HepG2 (cell line): ENCODE data around the gene NANOS1. TPM values are rescaled to one million over a fixed set of nuclear protein-coding genes. Genes with fewer than 3 reads are reported as not detected.
A peak's percentile ranks its signal among the peaks of the same experiment; 100 is the strongest.

ENCODE experiments used
- ATAC-seq: fragments of 200-7000 bp; cut with Tn5 transposase; 3 replicates; pipeline ENCODE4 v1.9.1; 2020; ENCODE audit warnings: mild to moderate bottlenecking, moderate library complexity
- BruUV-seq: library from RNA; stranded (reverse); fragments of 400-500 nt; replicated peaks from 2 replicates; lab custom pipeline; 2021; lab: Mats Ljungman, UMichigan
- CTCF ChIA-PET: fragments of 300-600 bp; formaldehyde crosslinking; extraction: SDS; loops from one replicate; lab custom pipeline; 2021; ENCODE audit warnings: low total read pairs, inconsistent platforms, low intra/inter-chr PET ratio; lab: Yijun Ruan, JAX
- POLR2A ChIA-PET: fragments of 350-600 bp; sonication (Branson Sonifier 250); formaldehyde crosslinking; loops from one replicate; lab custom pipeline; 2020; ENCODE audit warnings: antibody characterized with exemption, inconsistent platforms; lab: Yijun Ruan, JAX
- DNase-seq: peaks from one replicate; pipeline ENCODE4 v3.0.0-alpha.2; 2015; ENCODE audit warnings: low spot score
- FAIRE-seq: peaks from 3 replicates; lab custom pipeline; 2011; peaks lifted over from hg19 to GRCh38; lab: Jason Lieb, UNC
- H2AFZ ChIP-seq: one replicate; pipeline ENCODE4 v1.6.1; 2011; ENCODE audit warnings: low read length, inconsistent platforms
- H3K27ac ChIP-seq: fragments of 300-600 bp; 3 replicates; pipeline ENCODE4 v1.8.0; 2011; ENCODE audit warnings: mixed run types, mild to moderate bottlenecking, mixed read lengths, low read length, inconsistent platforms; ENCODE audit not compliant: insufficient read depth; ENCODE audit errors: extremely low read length
- H3K27me3 ChIP-seq, 2 experiments: fragments of 200-600 bp in 1 of 2; 2 replicates in 1 of 2; 3 replicates in 1 of 2; pipeline versions ENCODE4 v1.6.0 to v1.8.0; 2011; ENCODE audit warnings: low read length in 2 of 2, mild to moderate bottlenecking in 2 of 2, moderate library complexity in 2 of 2, inconsistent platforms in 1 of 2; ENCODE audit not compliant: insufficient read depth in 2 of 2, control insufficient read depth in 1 of 2
- H3K36me3 ChIP-seq, 2 experiments: fragments of 200-600 bp in 1 of 2; replicated peaks in 1 of 2; 2 replicates in 1 of 2; 3 replicates in 1 of 2; pipeline versions ENCODE4 v1.5.1 to v1.8.0; 2011; ENCODE audit warnings: low read length in 2 of 2, inconsistent platforms in 1 of 2; ENCODE audit not compliant: insufficient read depth in 2 of 2, control insufficient read depth in 1 of 2
- H3K4me1 ChIP-seq: 2 replicates; pipeline ENCODE4 v1.5.1; 2012; ENCODE audit warnings: low read length, inconsistent platforms; ENCODE audit not compliant: insufficient read depth
- H3K4me2 ChIP-seq: 2 replicates; pipeline ENCODE4 v1.6.0; 2011; ENCODE audit warnings: low read depth, low read length, inconsistent platforms
- H3K4me3 ChIP-seq, 3 experiments: fragments of 200-600 bp in 1 of 3; sonication (generic), shearing (Covaris generic) in 1 of 3; replicated peaks in 1 of 3; 2 replicates each; pipeline ENCODE4 v1.5.1; 2011 to 2016; ENCODE audit warnings: low read length in 3 of 3, inconsistent platforms in 2 of 3, low read depth in 2 of 3, mild to moderate bottlenecking in 2 of 3, control low read depth in 1 of 3, mixed read lengths in 1 of 3; ENCODE audit not compliant: insufficient read depth in 1 of 3
- H3K79me2 ChIP-seq: one replicate; pipeline ENCODE4 v1.6.1; 2011; ENCODE audit warnings: low read length, inconsistent platforms; ENCODE audit not compliant: insufficient read depth
- H3K9ac ChIP-seq: 2 replicates; pipeline ENCODE4 v1.6.0; 2011; ENCODE audit warnings: mild to moderate bottlenecking, low read depth, low read length, inconsistent platforms; ENCODE audit not compliant: insufficient read depth
- H3K9me3 ChIP-seq: 2 replicates; pipeline ENCODE4 v1.5.1; 2012; ENCODE audit warnings: mild to moderate bottlenecking, low read length
- H4K20me1 ChIP-seq: 2 replicates; pipeline ENCODE4 v1.6.0; 2011; ENCODE audit warnings: inconsistent platforms, mild to moderate bottlenecking, low read length, moderate library complexity; ENCODE audit not compliant: insufficient read depth
- GATA4 ChIP-seq: sonication (generic); IDR thresholded peaks from 2 replicates; pipeline ENCODE4 v1.6.1; 2016; ENCODE audit warnings: antibody characterized with exemption, low read depth, borderline replicate concordance
- KLF13 ChIP-seq: sonication (generic); formaldehyde crosslinking; IDR thresholded peaks from 2 replicates; pipeline ENCODE4 v1.4.0; 2020; ENCODE audit warnings: mild to moderate bottlenecking, missing genetic modification reagents
- POLR2G ChIP-seq: fragments of 200-400 bp; formaldehyde crosslinking; IDR thresholded peaks from 2 replicates; pipeline ENCODE4 v1.6.1; 2018; ENCODE audit warnings: mild to moderate bottlenecking, low read depth, low read length, moderate library complexity
- SP5 ChIP-seq: IDR thresholded peaks from 2 replicates; pipeline ENCODE4 v1.6.1; 2016; ENCODE audit warnings: low read depth, borderline replicate concordance
- ZNF709 ChIP-seq: sonication (generic); formaldehyde crosslinking; IDR thresholded peaks from 2 replicates; pipeline ENCODE4 v1.5.0; 2020; ENCODE audit warnings: mild to moderate bottlenecking, missing genetic modification reagents
- ZNF773 ChIP-seq: sonication (generic); formaldehyde crosslinking; IDR thresholded peaks from 2 replicates; pipeline ENCODE4 v1.4.0; 2020; ENCODE audit warnings: missing genetic modification reagents, borderline replicate concordance
- WGBS: methylation state at CpG from one replicate; pipeline ENCODE4 v1.1.6; 2017; ENCODE audit warnings: low lambda C conversion rate; 5-methylcytosine and 5-hydroxymethylcytosine counted together
- in situ Hi-C: cut with HindIII; loops from 2 replicates; pipeline ENCODE4 v1.10.0; 2017; ENCODE audit warnings: low pct_unique_long_range_greater_than_20kb; ENCODE audit not compliant: extremely low pct_ligation_motif_present
- intact Hi-C: fragments of 100-400 bp; cut with micrococcal nuclease; formaldehyde crosslinking; loops from one replicate; pipeline ENCODE4 v1.10.0; 2022; ENCODE audit not compliant: unreplicated experiment
- polyA plus RNA-seq, 8 experiments: library from polyadenylated mRNA; depleted of rRNA in 3 of 8; stranded (reverse) in 7 of 8; unstranded in 1 of 8; fragments of >200 nt; fragmentation: Illumina TruSeq in 4 of 8; extraction: Trizol in 4 of 8; gene quantifications; 2 replicates each; pipeline versions ENCODE4 v1.2.1 to v1.2.3, GENCODE V29; 2011 to 2016; ENCODE audit warnings: low read depth in 4 of 8, missing spikeins in 1 of 8, mixed read lengths in 1 of 8; ENCODE audit not compliant: insufficient read depth in 1 of 8
- total RNA-seq, 5 experiments: library from RNA; depleted of rRNA; stranded (reverse); fragments of >200 nt; fragmentation: Illumina TruSeq; extraction: Trizol; gene quantifications; 2 replicates each; pipeline ENCODE4 v1.2.3, GENCODE V29; 2016; ENCODE audit warnings: low read depth in 1 of 5
- TF ChIP-seq, protein P1 (sequence below): sonication (generic); formaldehyde crosslinking; IDR thresholded peaks from 2 replicates; pipeline ENCODE4 v1.4.0; 2020; ENCODE audit warnings: missing genetic modification reagents
- TF ChIP-seq, protein P2 (sequence below): sonication (generic); formaldehyde crosslinking; IDR thresholded peaks from 2 replicates; pipeline ENCODE4 v1.5.0; 2020; ENCODE audit warnings: mild to moderate bottlenecking, missing genetic modification reagents

Gene NANOS1
- total and polyA plus RNA-seq, 2 of the 13 experiments (the other 11 are each of a cell fraction or from before 2014, with no cell fraction given): 1.7 to 2.2 TPM

DNA sequence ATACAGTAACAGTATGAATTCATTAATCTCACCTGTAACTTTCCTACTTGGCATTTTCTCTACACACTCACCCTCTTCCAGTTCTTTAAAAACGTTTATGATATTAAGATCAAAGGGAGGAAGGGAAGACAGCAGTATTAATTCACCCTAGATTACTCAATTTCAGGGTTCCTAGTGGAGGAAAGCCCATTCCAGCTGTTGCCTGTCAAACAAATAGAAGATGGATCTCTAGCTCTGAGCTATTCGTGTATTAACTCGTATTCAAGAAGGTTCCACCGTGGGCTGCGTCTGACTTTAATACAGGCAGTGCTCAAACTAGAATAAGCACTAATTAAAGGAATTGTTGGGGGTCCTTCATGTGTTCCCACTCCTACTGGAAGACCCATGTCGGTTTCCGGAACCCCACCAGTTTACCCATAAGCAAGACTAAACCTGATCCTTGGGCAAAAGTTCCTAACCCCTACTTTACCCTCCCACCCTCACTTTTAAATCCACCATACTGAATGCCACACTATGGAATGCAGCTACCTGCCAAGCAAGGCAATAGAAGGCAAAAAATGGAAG, 2.1 kb downstream of the NANOS1 start:
- CTCF ChIA-PET: no interaction called here
- Histone ChIP-seq H3K4me2 (peak overlapping the region; percentile 85), H3K27me3 (0 out of 5 replicates have a peak, but pooled peaks cover 1 to 6% of the 10 kb centered on the region in 2 experiments), H3K36me3 (peaks cover 6 to 18% of the 10 kb centered on the region in 2 experiments), H4K20me1 (peaks cover 22% of the 10 kb centered on the region; the same call in 1 of the 2 replicates), H3K4me1 (peaks cover 42% of the 10 kb centered on the region), H3K9ac (0 out of 2 replicates have a peak overlapping the region, but pooled peaks have one; percentile 2), H3K9me3 (no peaks in the 10 kb centered on the region)
- no TSS peak for BruUV-seq
- in situ Hi-C loops: loop anchor here (5.0 kb wide), 1 partner anchor 46 kb away; no protein-coding TSS in a partner anchor
- no peak for ATAC-seq
- no peak for DNase-seq
- TF ChIP-seq, protein P1, sequence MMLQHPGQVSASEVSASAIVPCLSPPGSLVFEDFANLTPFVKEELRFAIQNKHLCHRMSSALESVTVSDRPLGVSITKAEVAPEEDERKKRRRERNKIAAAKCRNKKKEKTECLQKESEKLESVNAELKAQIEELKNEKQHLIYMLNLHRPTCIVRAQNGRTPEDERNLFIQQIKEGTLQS (CRISPR knock-in tag): no peak
- TF ChIP-seq KLF13 (CRISPR knock-in tag) (no peak), ZNF773 (no peak), SP5 (CRISPR knock-in tag) (no peak), POLR2G (peak; percentile 14; the same call in 1 of the 2 replicates), GATA4 (no peak), ZNF709 (CRISPR knock-in tag) (no peak)
- TF ChIP-seq, protein P2, sequence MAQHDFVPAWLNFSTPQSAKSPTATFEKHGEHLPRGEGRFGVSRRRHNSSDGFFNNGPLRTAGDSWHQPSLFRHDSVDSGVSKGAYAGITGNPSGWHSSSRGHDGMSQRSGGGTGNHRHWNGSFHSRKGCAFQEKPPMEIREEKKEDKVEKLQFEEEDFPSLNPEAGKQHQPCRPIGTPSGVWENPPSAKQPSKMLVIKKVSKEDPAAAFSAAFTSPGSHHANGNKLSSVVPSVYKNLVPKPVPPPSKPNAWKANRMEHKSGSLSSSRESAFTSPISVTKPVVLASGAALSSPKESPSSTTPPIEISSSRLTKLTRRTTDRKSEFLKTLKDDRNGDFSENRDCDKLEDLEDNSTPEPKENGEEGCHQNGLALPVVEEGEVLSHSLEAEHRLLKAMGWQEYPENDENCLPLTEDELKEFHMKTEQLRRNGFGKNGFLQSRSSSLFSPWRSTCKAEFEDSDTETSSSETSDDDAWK (CRISPR knock-in tag): no peak
- TF ChIP-seq, all 625 proteins: peak for 1
- H3K79me2 ChIP-seq: no peaks in the 10 kb centered on the region
- WGBS: 65% methylated on average over 7 of the region's 7 CpGs
- no peak overlapping the region for H2AFZ ChIP-seq
- intact Hi-C loops: loop anchor here (2.0 to 5.0 kb wide), 2 partner anchors 46 to 89 kb away; no protein-coding TSS in a partner anchor
- H3K4me3 ChIP-seq: peak overlapping the region in 2 of 3 experiments; percentile 12 to 45; a peak in 2 of 6 replicates
- no peak for FAIRE-seq
- POLR2A ChIA-PET: interaction anchor here (1.4 kb wide), 2 partner anchors 82 to 89 kb away, joined by 3 to 4 read pairs; no protein-coding TSS in a partner anchor
- H3K27ac ChIP-seq: no peak overlapping the region
